ENCODE data around the gene FASN.

GRCh38 chr17:82116246-82116645 is 18.2 kb upstream of the FASN start:
- no peak for TF ChIP-seq EZH2 (IDR thresholded peaks at IDR 0.05)
- no peak for TF ChIP-seq POLR2AphosphoS5 (IDR thresholded peaks at IDR 0.05; ENCODE audit: borderline replicate concordance, low read depth, low read length)
- TF ChIP-seq FOXP2 (optimal IDR thresholded peaks at IDR 0.05; ENCODE audit: control extremely low read depth, extremely low read length, insufficient read depth) = no peak
